NOMO-1 treated with dmso at 0.1 percent for 144 hours (cell line): ENCODE measurements around the gene CDCA8.

Experiments
- DNase-seq: peaks from one replicate; lab custom pipeline; 2025; ENCODE audit not compliant: unreplicated experiment; lab: John Stamatoyannopoulos, UW

The CDCA8 gene

DNA sequence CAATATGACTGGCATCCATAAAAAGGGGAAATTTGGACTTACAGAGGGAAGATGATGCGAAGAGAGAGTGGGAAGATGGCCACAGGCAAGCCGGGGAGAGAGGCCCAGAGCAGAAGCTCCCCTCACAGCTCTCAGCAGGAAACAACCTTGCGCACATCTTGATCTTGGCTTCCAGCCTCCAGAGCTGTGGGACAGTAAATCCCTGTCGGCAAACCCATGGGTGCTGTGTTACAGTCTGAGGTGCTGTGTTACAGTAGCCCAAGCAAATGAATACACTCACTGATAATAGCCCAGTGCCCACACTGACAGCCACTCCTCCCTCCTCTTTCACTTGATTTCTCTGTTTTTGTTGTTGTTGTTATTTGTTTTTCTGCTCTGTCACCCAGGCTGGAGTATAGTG is 22.4 kb downstream of the CDCA8 start:
- no peak for DNase-seq

GRCh38 chr1:37716321-37716720 is 24.0 kb downstream of the CDCA8 start:
- DNase-seq = no peak

DNA sequence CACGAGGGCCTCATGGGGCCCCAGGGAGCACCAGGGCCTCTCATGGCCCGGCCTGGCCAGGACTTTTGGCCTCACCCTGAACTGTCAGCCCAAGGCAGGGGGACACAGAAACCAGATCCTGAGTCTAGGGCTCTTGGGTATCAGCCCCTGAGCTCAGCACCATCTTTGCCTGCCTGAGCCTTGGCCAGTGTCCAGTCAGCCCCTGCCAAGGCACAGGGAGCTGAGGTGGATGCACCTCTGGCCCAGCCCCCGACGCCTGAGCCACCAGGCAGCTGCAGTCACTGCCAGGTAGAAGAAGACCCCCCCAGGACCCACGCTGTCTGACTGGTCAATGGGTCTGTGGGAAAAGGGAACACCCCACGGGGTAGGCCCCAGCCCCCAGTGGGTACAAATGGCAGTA is 25.3 kb downstream of the CDCA8 start:
- no peak for DNase-seq

DNA sequence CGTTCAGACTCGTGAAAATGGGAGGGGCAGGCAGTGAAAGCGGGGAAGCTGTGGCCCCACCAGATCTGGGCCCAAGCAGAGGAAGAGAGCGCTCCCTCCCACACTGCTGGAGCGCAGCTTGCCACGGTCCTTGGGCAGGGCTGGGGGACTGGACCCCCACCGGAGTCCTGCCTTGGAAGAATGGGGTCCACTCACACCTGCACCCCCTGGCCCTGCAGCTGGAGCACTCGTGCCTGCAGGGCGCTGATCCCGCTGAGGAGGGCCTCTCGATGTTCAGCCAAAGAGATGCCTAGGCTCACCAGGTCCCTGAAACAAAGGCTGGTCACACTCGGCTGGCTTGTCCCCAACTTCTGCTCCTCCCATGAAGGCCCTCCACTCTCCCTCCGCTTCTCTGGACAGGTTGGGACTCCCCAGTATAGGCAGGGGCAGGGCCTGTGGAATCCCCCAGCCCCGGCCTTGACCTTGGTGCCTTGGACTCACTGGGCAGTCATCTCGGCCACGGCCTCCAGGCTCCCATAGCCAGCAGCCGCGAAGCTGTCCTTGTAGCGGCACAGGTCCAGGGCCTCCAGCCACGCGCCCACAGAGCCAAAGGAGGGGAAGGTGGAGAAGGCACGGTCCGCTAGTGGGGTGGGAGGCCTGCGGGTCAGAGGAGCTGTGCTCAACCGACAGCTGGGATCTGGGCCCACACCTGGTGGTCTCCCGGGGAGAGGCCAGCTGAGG is 26.0 kb downstream of the CDCA8 start:
- DNase-seq = no peak

- DNase-seq = no peak
Measured at GRCh38 chr1:37718901-37719571, 26.7 kb downstream of the CDCA8 start.

DNA sequence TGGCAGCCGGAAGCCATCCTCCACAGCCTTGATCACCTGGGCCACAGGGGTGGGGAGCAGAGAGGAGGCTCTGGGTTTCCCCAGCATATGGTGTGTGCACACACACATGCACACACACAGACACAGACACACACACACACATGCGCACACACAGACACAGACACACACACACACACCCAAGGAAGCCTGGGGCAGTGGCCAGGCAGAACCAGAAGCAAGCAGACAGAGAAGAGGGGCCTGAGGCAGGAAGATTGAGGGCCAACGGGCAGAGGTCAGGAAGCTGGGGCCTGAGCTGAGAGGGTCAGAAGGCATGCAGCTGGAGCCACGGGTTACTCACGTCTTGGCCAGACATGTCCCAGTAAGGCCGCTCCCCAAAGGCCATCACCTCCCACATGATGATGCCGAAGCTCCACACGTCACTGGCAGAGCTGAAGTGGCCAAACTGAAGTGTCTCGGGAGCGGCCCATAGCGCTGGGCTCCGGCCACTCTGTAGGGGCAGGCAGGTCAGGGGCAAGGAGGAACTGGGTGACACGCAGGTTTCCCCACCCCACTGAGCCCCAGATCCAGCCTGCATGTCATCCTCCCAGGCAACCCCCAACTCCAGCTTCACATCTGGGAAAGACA is 27.4 kb downstream of the CDCA8 start:
- DNase-seq = no peak

GRCh38 chr1:37720231-37721130 is 28.2 kb downstream of the CDCA8 start:
- no peak for DNase-seq

GRCh38 chr1:37721565-37721964 is 29.2 kb downstream of the CDCA8 start:
- no peak for DNase-seq

DNA sequence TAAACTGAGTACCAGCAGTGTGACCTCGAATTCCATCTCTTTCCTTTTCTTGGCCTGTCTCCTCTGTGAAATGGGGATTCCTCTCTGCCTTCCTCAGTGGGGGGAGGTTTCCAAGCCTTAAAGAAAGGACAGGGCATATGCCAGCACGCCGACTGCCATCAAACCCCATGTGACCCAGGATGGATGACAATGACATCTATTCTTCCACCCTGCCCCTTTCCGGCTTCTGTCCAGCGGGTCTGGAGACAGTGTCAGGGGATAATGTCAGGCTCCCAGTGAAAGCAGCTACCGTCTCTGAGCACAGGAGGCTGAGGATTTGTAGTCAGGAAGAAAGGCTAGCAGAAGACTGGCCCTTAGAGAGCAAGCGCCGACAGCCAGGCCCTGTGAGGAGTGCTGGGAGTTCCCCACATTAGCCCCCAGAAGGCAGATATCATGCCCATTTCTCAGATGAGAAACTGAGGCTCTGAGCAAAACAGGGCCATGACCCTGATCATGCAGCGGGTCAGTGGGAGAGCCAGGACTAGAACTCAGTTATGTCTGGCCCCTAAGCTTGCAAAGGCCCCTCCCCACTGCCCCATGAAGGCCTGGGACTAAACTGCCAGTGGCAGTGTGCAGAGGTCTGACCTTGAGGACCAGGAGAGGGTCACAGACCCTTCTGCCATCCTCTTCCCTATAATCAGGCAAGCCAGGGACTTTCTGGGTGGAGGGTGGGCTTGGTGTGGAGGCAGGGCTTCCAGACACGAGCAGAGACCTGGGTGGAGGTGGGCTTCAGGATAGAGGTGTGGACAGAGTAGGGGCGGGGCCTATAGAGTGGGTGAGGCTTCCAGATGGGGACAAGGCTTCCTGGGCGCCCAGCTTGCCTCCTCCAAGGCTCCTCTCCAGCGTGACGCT is 30.1 kb downstream of the CDCA8 start:
- DNase-seq = no peak

GRCh38 chr1:37723072-37723389 is 30.7 kb downstream of the CDCA8 start:
- DNase-seq = no peak

- no peak for DNase-seq
Measured at GRCh38 chr1:37723390-37724078, 31.2 kb downstream of the CDCA8 start.

DNA sequence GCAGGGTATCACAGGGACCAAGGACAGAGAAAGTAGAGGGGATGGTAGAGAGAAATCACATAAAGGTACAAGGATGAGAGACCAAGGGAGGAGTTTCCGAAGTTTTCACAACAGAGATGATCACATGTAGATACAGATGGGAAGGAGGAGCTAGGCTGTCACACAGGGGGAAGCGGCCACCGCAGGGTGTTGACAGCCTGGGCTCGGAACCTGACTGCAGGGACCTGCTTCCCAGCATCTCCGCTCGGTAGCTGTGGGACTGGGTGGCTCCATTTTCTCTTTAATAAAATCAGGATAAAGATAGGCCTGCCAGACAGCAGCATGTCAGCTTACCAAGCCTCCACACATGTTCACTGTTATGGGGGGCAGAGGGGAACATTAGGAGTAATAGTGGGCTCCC is 32.3 kb downstream of the CDCA8 start:
- DNase-seq = no peak

DNA sequence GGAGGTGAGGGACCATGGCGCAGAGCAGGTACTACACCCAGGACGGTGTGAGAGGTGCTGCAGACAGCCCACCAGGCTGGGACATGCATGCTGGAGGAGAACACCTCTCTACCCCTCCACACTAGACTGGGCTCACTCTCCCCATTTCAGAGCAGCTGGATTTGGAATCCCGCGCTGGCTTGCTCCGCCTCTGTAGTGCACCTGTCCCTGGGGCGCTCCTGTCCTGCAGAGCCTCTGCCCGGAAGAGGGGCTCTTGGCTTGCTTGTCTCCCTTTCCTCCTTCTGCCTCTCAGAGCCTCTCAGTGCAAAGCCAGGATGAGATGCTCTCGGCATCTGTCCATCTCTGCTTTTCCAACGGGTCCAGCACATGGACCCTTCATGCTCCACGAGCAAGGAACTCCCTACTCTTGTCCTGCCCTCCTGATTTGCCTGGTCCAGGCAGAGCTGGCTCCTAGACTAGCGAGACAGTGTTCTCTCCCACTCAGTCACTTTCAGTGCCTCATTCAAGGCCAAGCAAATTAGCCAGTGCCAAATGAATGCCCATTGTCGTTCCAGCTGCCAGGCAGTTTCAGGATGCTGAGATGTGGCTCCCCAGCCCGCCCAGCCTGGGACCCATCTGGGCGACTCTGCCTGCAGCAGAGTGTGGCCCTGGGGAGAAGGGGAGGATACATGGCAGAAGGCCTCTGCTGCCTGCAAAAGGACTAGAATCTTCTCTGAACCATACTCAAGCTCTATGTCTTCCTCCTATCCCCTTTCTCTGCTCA is 33.7 kb downstream of the CDCA8 start:
- no peak for DNase-seq

GRCh38 chr1:37726751-37727585 is 34.7 kb downstream of the CDCA8 start:
- no peak for DNase-seq

GRCh38 chr1:37728416-37728815 is 36.1 kb downstream of the CDCA8 start:
- DNase-seq = no peak

GRCh38 chr1:37730376-37730775 is 38.1 kb downstream of the CDCA8 start:
- no peak for DNase-seq

DNA sequence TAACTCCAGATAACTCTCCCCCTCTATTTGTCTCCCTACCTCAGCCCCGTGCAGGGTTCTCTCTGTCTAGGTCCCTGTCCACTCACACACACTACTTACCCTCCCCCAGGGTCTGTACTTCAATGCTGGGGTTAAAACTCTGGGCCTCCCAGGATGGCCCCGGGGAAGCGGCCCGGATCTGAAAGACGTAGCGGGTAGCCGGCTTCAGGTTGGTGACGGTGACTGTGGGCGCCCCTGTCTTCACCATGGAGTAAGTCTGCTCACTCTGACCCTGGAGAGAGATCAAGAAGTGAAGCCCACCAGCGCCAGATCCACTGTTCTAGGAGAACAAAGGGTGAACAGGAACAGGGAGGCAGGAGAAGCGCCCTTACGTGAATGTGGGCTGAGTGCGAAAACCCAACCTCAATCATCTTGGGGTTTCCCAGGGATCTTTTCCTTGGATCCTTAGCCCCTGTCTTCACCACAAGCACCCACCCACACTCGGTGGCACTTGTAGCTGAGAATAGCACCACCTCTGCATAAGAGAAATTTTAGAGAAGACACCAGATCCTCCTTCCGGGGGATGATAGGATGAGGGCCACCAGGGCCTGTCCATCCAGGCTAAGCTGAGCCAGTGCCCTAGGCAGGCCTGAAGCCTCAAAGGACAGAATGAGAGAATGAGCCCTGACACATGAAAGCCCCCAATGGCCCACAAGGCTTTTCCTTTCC is 39.1 kb downstream of the CDCA8 start:
- DNase-seq = no peak
